GM10248 (cell line): ENCODE results near the gene PADI2.
"Not testable (repeated sequence)": the region's sequence is repeated elsewhere in the genome, so short reads cannot be mapped to it uniquely, and the experiment has no call there.

ENCODE experiments used
- CTCF ChIA-PET: fragments of 300-600 bp; sonication (Branson Sonifier 250); formaldehyde crosslinking; extraction: SDS; loops from one replicate; lab custom pipeline; 2021; ENCODE audit warnings: antibody characterized with exemption; lab: Yijun Ruan, JAX
- POLR2A ChIA-PET: fragments of 350-650 bp; sonication (Branson Sonifier 250); formaldehyde crosslinking; extraction: SDS; loops from one replicate; lab custom pipeline; 2020; ENCODE audit warnings: antibody characterized with exemption; lab: Yijun Ruan, JAX
- DNase-seq: peaks from one replicate; pipeline ENCODE4 v3.0.0; 2012; ENCODE audit errors: extremely low spot score
- CTCF ChIP-seq: IDR thresholded peaks from 2 replicates; pipeline ENCODE4 v1.5.1; 2012; ENCODE audit warnings: mild to moderate bottlenecking, low read depth; ENCODE audit errors: extremely low read depth, missing control alignments, control extremely low read depth

Gene PADI2

GRCh38 chr1:17069452-17070162 lies 49.6 kb downstream of the PADI2 start:
- POLR2A ChIA-PET: no interaction called here
- no peak for DNase-seq
- no peak for TF ChIP-seq CTCF
- CTCF ChIA-PET: no interaction called here

- ChIA-PET CTCF (no interaction called here), POLR2A (no interaction called here)
- TF ChIP-seq CTCF: no peak
- DNase-seq: no peak
Measured at GRCh38 chr1:17068789-17069188, 50.5 kb downstream of the PADI2 start.

- POLR2A ChIA-PET: no interaction called here
- no peak for DNase-seq
- CTCF ChIA-PET: no interaction called here
- no peak for TF ChIP-seq CTCF
Measured at GRCh38 chr1:17067465-17068240, 51.6 kb downstream of the PADI2 start.

GRCh38 chr1:17067069-17067426 lies 52.2 kb downstream of the PADI2 start:
- CTCF ChIA-PET: interaction anchor here (2.3 kb wide), 1 partner anchor 11 kb away, joined by 6 read pairs; no protein-coding TSS in a partner anchor
- DNase-seq: no peak
- POLR2A ChIA-PET: no interaction called here
- TF ChIP-seq CTCF: no peak

GRCh38 chr1:17066361-17067068 lies 52.7 kb downstream of the PADI2 start:
- no peak for DNase-seq
- TF ChIP-seq CTCF: no peak
- POLR2A ChIA-PET: interaction anchor here (0.7 kb wide), 1 partner anchor 41 kb away, joined by 9 read pairs; no protein-coding TSS in a partner anchor
- CTCF ChIA-PET: interaction anchor here (1.1 to 2.3 kb wide), 5 partner anchors 8 to 446 kb away, joined by 3 to 6 read pairs (median 3); no protein-coding TSS in a partner anchor

GRCh38 chr1:17065666-17066065 lies 53.6 kb downstream of the PADI2 start:
- CTCF ChIA-PET: interaction anchor here (1.1 to 2.3 kb wide), 5 partner anchors 9 to 445 kb away, joined by 3 to 6 read pairs (median 3); no protein-coding TSS in a partner anchor
- DNase-seq: no peak
- POLR2A ChIA-PET: no interaction called here
- no peak for TF ChIP-seq CTCF

GRCh38 chr1:17062751-17063150 lies 56.5 kb downstream of the PADI2 start:
- POLR2A ChIA-PET, DNase-seq: not testable (repeated sequence)
- CTCF ChIA-PET: interaction anchor here (1.0 to 2.2 kb wide), 3 partner anchors 13 to 344 kb away, joined by 3 to 5 read pairs (median 3); no protein-coding TSS in a partner anchor
